IMR-90 (cell line): Measurements from ENCODE around the gene ZBTB40. TPM values are rescaled to one million over a fixed set of nuclear protein-coding genes. Genes with fewer than 3 reads are reported as not detected.

Experiments used
- ATAC-seq: fragments of 200-7000 bp; cut with Tn5 transposase; 2 replicates; pipeline ENCODE4 v1.9.1; 2020; ENCODE audit warnings: low read depth, mild to moderate bottlenecking, moderate library complexity
- BruUV-seq: library from RNA; stranded (reverse); fragments of 400-500 nt; replicated peaks from 2 replicates; lab custom pipeline; 2021; lab: Mats Ljungman, UMichigan
- CTCF ChIA-PET: fragments of 300-600 bp; formaldehyde crosslinking; extraction: SDS; loops from one replicate; lab custom pipeline; 2021; ENCODE audit warnings: antibody characterized with exemption; lab: Yijun Ruan, JAX
- POLR2A ChIA-PET: fragments of 300-600 bp; sonication (Branson Sonifier 250); formaldehyde crosslinking; loops from one replicate; lab custom pipeline; 2022; ENCODE audit warnings: antibody characterized with exemption; ENCODE audit not compliant: unreplicated experiment; lab: Charles Lee
- DNase-seq: peaks from one replicate; pipeline ENCODE4 v3.0.0; 2013
- H2AFZ ChIP-seq: replicated peaks from 2 replicates; pipeline ENCODE3; 2013; ENCODE audit warnings: low read length, mild to moderate bottlenecking; ENCODE audit not compliant: poor library complexity
- H2AK5ac ChIP-seq: 2 replicates; pipeline ENCODE4 v1.6.1; 2013; ENCODE audit warnings: low read depth, low read length, inconsistent platforms
- H2AK9ac ChIP-seq: replicated peaks from 2 replicates; pipeline ENCODE3; 2013; ENCODE audit warnings: mild to moderate bottlenecking, low read depth, low read length, moderate library complexity; ENCODE audit not compliant: poor library complexity
- H2BK120ac ChIP-seq: 2 replicates; pipeline ENCODE4 v1.6.1; 2013; ENCODE audit warnings: low read depth, low read length, inconsistent platforms
- H2BK15ac ChIP-seq: 3 replicates; pipeline ENCODE4 v1.6.1; 2013; ENCODE audit warnings: low read depth, low read length, inconsistent platforms
- H2BK20ac ChIP-seq: 2 replicates; pipeline ENCODE4 v1.6.1; 2013; ENCODE audit warnings: low read depth, mild to moderate bottlenecking, inconsistent platforms, low read length, moderate library complexity
- H2BK5ac ChIP-seq: 2 replicates; pipeline ENCODE4 v1.6.1; 2013; ENCODE audit warnings: mild to moderate bottlenecking, low read depth, low read length, inconsistent platforms; ENCODE audit not compliant: poor library complexity, severe bottlenecking
- H3K14ac ChIP-seq: replicated peaks from 2 replicates; pipeline ENCODE4 v1.6.1; 2013; ENCODE audit warnings: low read depth, low read length, inconsistent platforms
- H3K18ac ChIP-seq: 2 replicates; pipeline ENCODE4 v1.6.1; 2013; ENCODE audit warnings: low read depth, low read length, control low read depth
- H3K23ac ChIP-seq: 2 replicates; pipeline ENCODE4 v1.6.1; 2013; ENCODE audit warnings: low read depth, low read length, inconsistent platforms
- H3K27ac ChIP-seq: 2 replicates; pipeline ENCODE4 v1.5.1; 2013; ENCODE audit warnings: mild to moderate bottlenecking, control low read depth, low read length; ENCODE audit not compliant: insufficient read depth
- H3K27me3 ChIP-seq: 2 replicates; pipeline ENCODE4 v1.6.1; 2013; ENCODE audit warnings: low read length; ENCODE audit not compliant: control insufficient read depth, insufficient read depth
- H3K36me3 ChIP-seq: 2 replicates; pipeline ENCODE4 v1.6.1; 2013; ENCODE audit warnings: low read length, mixed read lengths; ENCODE audit not compliant: control insufficient read depth, insufficient read depth
- H3K4ac ChIP-seq: 2 replicates; pipeline ENCODE4 v1.6.1; 2013; ENCODE audit warnings: low read depth, low read length, inconsistent platforms
- H3K4me1 ChIP-seq: 2 replicates; pipeline ENCODE4 v1.6.1; 2013; ENCODE audit warnings: low read length, mixed read lengths; ENCODE audit not compliant: control insufficient read depth, insufficient read depth
- H3K4me2 ChIP-seq: 2 replicates; pipeline ENCODE4 v1.6.1; 2013; ENCODE audit warnings: low read depth, mild to moderate bottlenecking, control low read depth, low read length, moderate library complexity
- H3K4me3 ChIP-seq: 2 replicates; pipeline ENCODE4 v1.5.1; 2013; ENCODE audit warnings: low read depth, mild to moderate bottlenecking, control low read depth, low read length, moderate library complexity; ENCODE audit not compliant: insufficient read depth
- H3K56ac ChIP-seq: 2 replicates; pipeline ENCODE4 v1.6.1; 2013; ENCODE audit warnings: low read length, inconsistent platforms; ENCODE audit not compliant: insufficient read depth; ENCODE audit errors: extremely low read depth
- H3K79me1 ChIP-seq, 2 experiments: 2 replicates each; pipeline ENCODE4 v1.6.1; 2013; ENCODE audit warnings: low read length in 2 of 2, inconsistent platforms in 1 of 2, low read depth in 1 of 2
- H3K9ac ChIP-seq: 2 replicates; pipeline ENCODE4 v1.6.1; 2013; ENCODE audit warnings: low read depth, low read length, control low read depth
- H3K9me1 ChIP-seq: 2 replicates; pipeline ENCODE4 v1.6.1; 2013; ENCODE audit warnings: low read length, inconsistent platforms; ENCODE audit not compliant: insufficient read depth
- H3K9me3 ChIP-seq: 2 replicates; pipeline ENCODE4 v1.6.1; 2013; ENCODE audit warnings: low read length; ENCODE audit not compliant: control insufficient read depth, insufficient read depth
- H4K20me1 ChIP-seq: 2 replicates; pipeline ENCODE4 v1.6.1; 2013; ENCODE audit warnings: low read length, inconsistent platforms; ENCODE audit not compliant: insufficient read depth
- H4K5ac ChIP-seq: 2 replicates; pipeline ENCODE4 v1.6.1; 2013; ENCODE audit warnings: mild to moderate bottlenecking, low read depth, low read length, control low read depth
- H4K8ac ChIP-seq, 2 experiments: 2 replicates each; pipeline ENCODE4 v1.6.1; 2013; ENCODE audit warnings: low read depth in 2 of 2, low read length in 2 of 2, control low read depth in 1 of 2, inconsistent platforms in 1 of 2
- H4K91ac ChIP-seq: 2 replicates; pipeline ENCODE4 v1.6.1; 2013; ENCODE audit warnings: low read depth, low read length, inconsistent platforms; ENCODE audit not compliant: insufficient read depth
- CEBPB ChIP-seq: IDR thresholded peaks from 2 replicates; pipeline ENCODE4 v1.6.1; 2012; ENCODE audit warnings: low read depth, low read length, improper control_type of control experiment
- ELK1 ChIP-seq: fragments of 150-350 bp; IDR thresholded peaks from 2 replicates; pipeline ENCODE4 v1.6.1; 2016; ENCODE audit warnings: low read depth, mild to moderate bottlenecking, low read length, moderate library complexity, borderline replicate concordance
- POLR2A ChIP-seq: IDR thresholded peaks from 2 replicates; pipeline ENCODE4 v1.6.1; 2012; ENCODE audit warnings: mild to moderate bottlenecking, low read depth, low read length
- RCOR1 ChIP-seq: IDR thresholded peaks from 2 replicates; pipeline ENCODE4 v1.6.1; 2012; ENCODE audit warnings: mild to moderate bottlenecking, low read length, improper control_type of control experiment; ENCODE audit not compliant: insufficient replicate concordance
- RFX5 ChIP-seq: IDR thresholded peaks from 2 replicates; pipeline ENCODE4 v1.8.0; 2012; ENCODE audit warnings: low read depth, mild to moderate bottlenecking, low read length, moderate library complexity
- WGBS, 2 experiments: methylation state at CpG; one replicate each; pipeline versions ENCODE4 v1.1.5 to v1.1.7; 2013; ENCODE audit warnings: missing lambda C conversion rate in 2 of 2; ENCODE audit not compliant: insufficient read length in 1 of 2; ENCODE audit errors: extremely low coverage in 2 of 2; 5-methylcytosine and 5-hydroxymethylcytosine counted together
- dilution Hi-C: fragments of 300-500 bp; cut with HindIII; formaldehyde crosslinking; loops from one replicate; pipeline ENCODE4 v1.14.3; 2018; ENCODE audit warnings: low sequenced_read_pairs; ENCODE audit not compliant: unreplicated experiment
- in situ Hi-C: fragments of 300-500 bp; cut with MboI; formaldehyde crosslinking; loops from 3 replicates; pipeline ENCODE4 v1.14.3; 2019; ENCODE audit warnings: low sequenced_read_pairs, inconsistent platforms, mixed read lengths
- intact Hi-C: fragments of 100-400 bp; cut with micrococcal nuclease; formaldehyde crosslinking; loops from 2 replicates; pipeline ENCODE4 v1.10.0; 2022
- polyA plus RNA-seq, 3 experiments: library from polyadenylated mRNA; depleted of rRNA; stranded (reverse); fragments of >200 nt; gene quantifications; 2 replicates each; pipeline ENCODE4 v1.2.3, GENCODE V29; 2012; ENCODE audit warnings: low replicate concordance in 1 of 3
- total RNA-seq: library from RNA; depleted of rRNA; stranded (reverse); fragments of >200 nt; gene quantifications from 2 replicates; pipeline ENCODE4 v1.2.3, GENCODE V29; 2012

The ZBTB40 gene
- total and polyA plus RNA-seq, 2 of the 4 experiments (the other 2 are of a cell fraction) = 6.0 to 9.7 TPM

- dilution Hi-C loops (no loop called here), intact Hi-C loops (no loop called here), in situ Hi-C loops (no loop called here)
- Histone ChIP-seq H4K8ac (no peak overlapping the region), H4K20me1 (no peaks in the 10 kb centered on the region), H3K27ac (no peak overlapping the region), H2AFZ (no peak overlapping the region), H4K5ac (no peak overlapping the region), H2BK120ac (no peak overlapping the region), H2BK5ac (no peak overlapping the region), H3K36me3 (peaks cover 33% of the 10 kb centered on the region), H3K4me1 (no peaks in the 10 kb centered on the region), H3K56ac (no peak overlapping the region), H3K9ac (no peak overlapping the region), H2AK9ac (no peak overlapping the region), H3K9me3 (no peaks in the 10 kb centered on the region), H3K4me3 (no peak overlapping the region), H3K9me1 (no peaks in the 10 kb centered on the region), H2BK20ac (no peak overlapping the region), H3K18ac (no peak overlapping the region), H3K23ac (no peak overlapping the region), H3K27me3 (no peaks in the 10 kb centered on the region), H2AK5ac (no peak overlapping the region), H4K91ac (no peak overlapping the region), H3K14ac (no peak overlapping the region), H3K79me1 (no peaks in the 10 kb centered on the region), H3K4ac (no peak overlapping the region), H3K4me2 (no peak overlapping the region), H2BK15ac (no peak overlapping the region)
- TF ChIP-seq ELK1 (no peak), CEBPB (no peak), RCOR1 (no peak), RFX5 (no peak), POLR2A (no peak)
- ATAC-seq (no peak), DNase-seq (peak; percentile 30)
- CTCF ChIA-PET = no interaction called here
- WGBS, 2 experiments = 60% methylated on average over 1 of the region's 5 CpGs; no CpG with 5 or more reads in 1 of the 2 experiments
- BruUV-seq = no TSS peak
- POLR2A ChIA-PET = no interaction called here
Measured at GRCh38 chr1:22508329-22508728, 56.7 kb downstream of the ZBTB40 start.
